Measurements from ENCODE around the gene ARFRP1. TPM values are rescaled to one million over a fixed set of nuclear protein-coding genes. Genes with fewer than 3 reads are reported as not detected.

The ARFRP1 gene
- total and polyA plus RNA-seq, 4 donors, result 29.8 to 56.0 (median 47.4) TPM

DNA sequence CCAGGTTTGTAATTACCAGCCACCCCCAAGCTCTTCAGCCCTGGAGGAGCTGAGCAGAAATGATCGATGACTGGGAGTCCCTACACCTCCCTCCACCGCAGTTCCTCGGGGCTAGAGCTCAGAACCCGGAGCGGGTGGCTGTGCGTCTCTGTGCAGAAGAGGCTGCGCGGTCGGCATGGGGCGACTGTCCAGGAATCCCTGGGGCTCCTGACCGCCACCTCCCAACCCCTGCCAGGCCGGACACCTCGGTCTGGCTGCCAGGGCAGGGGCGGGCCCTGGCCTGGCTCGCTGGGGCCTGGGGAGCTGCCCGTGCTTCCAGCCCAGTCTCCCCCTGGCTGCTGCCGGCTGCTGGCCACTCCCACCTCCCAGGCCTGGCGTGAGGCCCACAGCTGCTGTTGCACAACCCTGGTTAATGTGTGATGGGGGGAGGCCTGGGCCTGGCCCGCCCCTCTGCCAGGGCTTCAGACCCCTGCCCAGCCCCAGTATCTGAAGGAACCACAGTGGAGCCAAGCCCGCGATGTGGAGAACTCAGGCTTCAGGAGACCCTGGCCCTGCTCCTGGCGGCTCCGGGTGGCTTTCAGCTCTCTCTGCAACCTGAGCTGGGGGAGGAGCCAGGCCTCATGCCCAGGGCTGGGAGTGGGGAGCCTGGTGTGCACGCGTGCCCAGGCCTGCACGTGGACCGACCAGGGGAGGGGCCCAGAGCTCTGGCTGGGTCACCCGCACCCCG, 33.0 kb upstream of the ARFRP1 start:
- H3K4me1 ChIP-seq (ENCODE audit: control insufficient read depth in 5 of 5, insufficient read depth in 5 of 5, low read length in 5 of 5), result peaks cover 0 to 33% (median 11%) of the 10 kb centered on the region in 5 donors
- TF ChIP-seq, protein P1, sequence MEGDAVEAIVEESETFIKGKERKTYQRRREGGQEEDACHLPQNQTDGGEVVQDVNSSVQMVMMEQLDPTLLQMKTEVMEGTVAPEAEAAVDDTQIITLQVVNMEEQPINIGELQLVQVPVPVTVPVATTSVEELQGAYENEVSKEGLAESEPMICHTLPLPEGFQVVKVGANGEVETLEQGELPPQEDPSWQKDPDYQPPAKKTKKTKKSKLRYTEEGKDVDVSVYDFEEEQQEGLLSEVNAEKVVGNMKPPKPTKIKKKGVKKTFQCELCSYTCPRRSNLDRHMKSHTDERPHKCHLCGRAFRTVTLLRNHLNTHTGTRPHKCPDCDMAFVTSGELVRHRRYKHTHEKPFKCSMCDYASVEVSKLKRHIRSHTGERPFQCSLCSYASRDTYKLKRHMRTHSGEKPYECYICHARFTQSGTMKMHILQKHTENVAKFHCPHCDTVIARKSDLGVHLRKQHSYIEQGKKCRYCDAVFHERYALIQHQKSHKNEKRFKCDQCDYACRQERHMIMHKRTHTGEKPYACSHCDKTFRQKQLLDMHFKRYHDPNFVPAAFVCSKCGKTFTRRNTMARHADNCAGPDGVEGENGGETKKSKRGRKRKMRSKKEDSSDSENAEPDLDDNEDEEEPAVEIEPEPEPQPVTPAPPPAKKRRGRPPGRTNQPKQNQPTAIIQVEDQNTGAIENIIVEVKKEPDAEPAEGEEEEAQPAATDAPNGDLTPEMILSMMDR (IDR thresholded peaks at IDR 0.05; ENCODE audit: control extremely low read depth, extremely low read depth), result no peak
- H3K36me3 ChIP-seq (ENCODE audit: control insufficient read depth in 4 of 4, insufficient read depth in 4 of 4, low read length in 4 of 4), result peaks cover 0 to 27% (median 8%) of the 10 kb centered on the region in 4 donors
- peak; percentile 96 to 98 (median 96) for DNase-seq
- H3K27ac ChIP-seq (ENCODE audit: low read depth in 1 of 2, low read length in 1 of 2), result peak overlapping the region; percentile 81 to 83
- H3K9me3 ChIP-seq (ENCODE audit: control insufficient read depth in 4 of 4, insufficient read depth in 3 of 4, low read length in 3 of 4), result no peaks in the 10 kb centered on the region
- no peaks in the 10 kb centered on the region for H3K27me3 ChIP-seq (ENCODE audit: control insufficient read depth in 3 of 3, insufficient read depth in 3 of 3, low read length in 2 of 3)
- no peak overlapping the region for H3K9ac ChIP-seq (ENCODE audit: insufficient read depth in 1 of 2, low read length in 2 of 2)
- H3K4me3 ChIP-seq, result peak overlapping the region; percentile 53
- WGBS, 2 donors, result 5 to 8% methylated on average over 28 to 29 of the region's 29 CpGs
- peak; percentile 66 for ATAC-seq (ENCODE audit: insufficient read depth, low FRiP score)

DNA sequence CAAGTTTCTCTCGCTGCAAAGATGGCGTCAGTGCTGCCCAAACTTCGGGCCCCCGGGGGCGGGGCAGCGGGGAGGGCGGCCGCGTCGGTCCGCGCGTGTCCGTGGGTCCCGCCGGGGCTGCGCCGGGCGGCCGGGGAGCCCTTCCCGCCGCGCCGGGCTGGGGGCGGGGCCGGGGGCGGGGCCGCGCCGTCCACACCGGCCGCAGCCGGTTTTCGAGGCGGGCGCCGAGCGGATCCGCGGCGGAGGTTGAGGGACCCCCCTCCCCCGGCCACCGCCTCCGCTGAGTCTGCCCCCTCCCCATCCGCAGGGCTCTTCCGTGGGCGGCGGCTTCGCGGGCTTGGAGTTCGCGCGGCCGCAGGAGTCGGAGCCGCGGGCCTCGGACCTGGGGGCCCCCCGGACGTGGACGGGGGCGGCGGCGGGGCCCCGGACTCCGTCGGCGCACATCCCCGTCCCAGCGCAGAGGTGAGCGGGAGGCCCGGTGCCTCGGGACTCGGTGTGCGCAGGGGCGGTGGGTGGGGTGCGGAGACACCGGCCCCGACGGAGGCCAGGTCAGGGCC, 32.4 kb upstream of the ARFRP1 start:
- peak overlapping the region; percentile 59 for H3K4me3 ChIP-seq
- H3K9ac ChIP-seq (ENCODE audit: insufficient read depth in 1 of 2, low read length in 2 of 2), result no peak overlapping the region
- ATAC-seq (ENCODE audit: insufficient read depth, low FRiP score) (peak; percentile 17), DNase-seq (peak; percentile 57 to 84 (median 71))
- peaks cover 0 to 27% (median 9%) of the 10 kb centered on the region in 5 donors for H3K4me1 ChIP-seq (ENCODE audit: control insufficient read depth in 5 of 5, insufficient read depth in 5 of 5, low read length in 5 of 5)
- H3K36me3 ChIP-seq (ENCODE audit: control insufficient read depth in 4 of 4, insufficient read depth in 4 of 4, low read length in 4 of 4), result peaks cover 0 to 34% (median 8%) of the 10 kb centered on the region in 4 donors
- peak overlapping the region; percentile 81 to 83 for H3K27ac ChIP-seq (ENCODE audit: low read depth in 1 of 2, low read length in 1 of 2)
- 1% methylated on average over 55 to 80 of the region's 80 CpGs for WGBS, 2 donors
- no peaks in the 10 kb centered on the region for H3K9me3 ChIP-seq (ENCODE audit: control insufficient read depth in 4 of 4, insufficient read depth in 3 of 4, low read length in 3 of 4)
- H3K27me3 ChIP-seq (ENCODE audit: control insufficient read depth in 3 of 3, insufficient read depth in 3 of 3, low read length in 2 of 3), result no peaks in the 10 kb centered on the region
- TF ChIP-seq, protein P1 (IDR thresholded peaks at IDR 0.05; ENCODE audit: control extremely low read depth, extremely low read depth), result no peak

DNA sequence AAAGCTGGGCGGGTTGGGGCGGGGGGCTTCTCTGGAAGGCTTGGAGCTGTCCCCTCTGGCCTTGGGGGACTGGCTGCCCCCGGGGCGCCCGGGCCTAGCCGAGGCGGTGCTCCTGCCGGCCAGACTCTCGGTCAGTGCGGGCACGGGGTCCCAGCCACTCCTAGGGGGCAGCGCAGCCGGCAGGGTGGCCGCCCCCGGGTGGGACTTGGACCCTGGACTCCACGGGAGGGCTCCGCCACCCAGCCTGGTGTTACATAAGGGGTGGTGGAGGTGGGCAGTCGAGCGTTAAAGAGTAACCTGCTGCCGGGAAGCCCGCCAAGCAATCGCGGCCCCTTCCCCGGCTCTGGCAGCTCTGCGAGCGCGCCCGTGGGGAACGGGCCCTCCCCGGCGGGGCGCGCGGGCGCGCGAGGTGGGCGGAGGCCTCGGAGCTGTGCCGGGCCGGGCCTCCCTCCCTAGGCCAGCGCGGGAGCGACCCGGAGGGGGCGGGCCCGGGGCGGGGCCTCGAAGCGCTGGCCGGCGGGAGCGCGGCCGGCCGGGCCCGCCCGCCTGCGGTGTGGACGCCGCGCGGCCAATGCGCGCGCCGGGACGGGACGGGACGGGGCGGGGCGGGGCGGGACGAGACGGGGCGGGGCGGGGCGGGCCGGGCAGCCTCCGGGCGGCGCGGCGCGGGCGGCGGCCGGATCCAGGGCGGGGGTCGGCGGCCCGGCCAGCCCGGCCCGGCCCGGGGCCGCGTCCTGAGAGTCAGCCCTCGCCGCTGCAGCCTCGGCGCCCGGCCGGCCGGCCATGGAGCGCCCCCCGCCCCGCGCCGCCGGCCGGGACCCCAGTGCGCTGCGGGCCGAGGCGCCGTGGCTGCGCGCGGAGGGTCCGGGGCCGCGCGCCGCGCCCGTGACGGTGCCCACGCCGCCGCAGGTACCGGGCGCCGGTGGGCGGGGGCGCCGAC, 31.6 kb upstream of the ARFRP1 start, which contains the start of gene SLC2A4RG:
Gene SLC2A4RG (plus strand): TSS at position 647 of the 940 bp plus-strand sequence. CDS start 137 bp downstream, at position 784.
- H3K36me3 ChIP-seq (ENCODE audit: control insufficient read depth in 4 of 4, insufficient read depth in 4 of 4, low read length in 4 of 4), result peaks cover 0 to 41% (median 8%) of the 10 kb centered on the region in 4 donors
- peak within 1 kb of the TSS; percentile 59 for H3K4me3 ChIP-seq
- H3K9ac ChIP-seq (ENCODE audit: insufficient read depth in 1 of 2, low read length in 2 of 2), result no peak within 1 kb of the TSS
- no peaks in the 10 kb centered on the region for H3K27me3 ChIP-seq (ENCODE audit: control insufficient read depth in 3 of 3, insufficient read depth in 3 of 3, low read length in 2 of 3)
- TF ChIP-seq, protein P1 (IDR thresholded peaks at IDR 0.05; ENCODE audit: control extremely low read depth, extremely low read depth), result no peak
- peak within 1 kb of the TSS; percentile 81 to 83 for H3K27ac ChIP-seq (ENCODE audit: low read depth in 1 of 2, low read length in 1 of 2)
- H3K9me3 ChIP-seq (ENCODE audit: control insufficient read depth in 4 of 4, insufficient read depth in 3 of 4, low read length in 3 of 4), result no peaks in the 10 kb centered on the region
- ATAC-seq (ENCODE audit: insufficient read depth, low FRiP score) (peak; percentile 53), DNase-seq (peak; percentile 83 to 95 (median 85))
- WGBS, 2 donors, result 1 to 3% methylated on average over 34 to 136 of the region's 136 CpGs
- peaks cover 0 to 22% (median 7%) of the 10 kb centered on the region in 5 donors for H3K4me1 ChIP-seq (ENCODE audit: control insufficient read depth in 5 of 5, insufficient read depth in 5 of 5, low read length in 5 of 5)

All from lung (tissue), 12 donors.